ENCODE data around the gene UHRF1. TPM values are rescaled to one million over a fixed set of nuclear protein-coding genes. Genes with fewer than 3 reads are reported as not detected.

UHRF1 gene
- total RNA-seq, 1 experiment from 2014 or later, result 109 TPM

GRCh38 chr19:5005096-5005495 lies 95.8 kb downstream of the UHRF1 start:
- ATAC-seq, result no peak
- TF ChIP-seq ELF1 (IDR thresholded peaks at IDR 0.05; ENCODE audit: borderline replicate concordance, low read depth), result no peak
- no peak for TF ChIP-seq ZFX (IDR thresholded peaks at IDR 0.05)
- TF ChIP-seq YY1 (IDR thresholded peaks at IDR 0.05; ENCODE audit: extremely low read depth, insufficient replicate concordance, low read depth, low read length), result no peak
- no peak for TF ChIP-seq EZH2 (IDR thresholded peaks at IDR 0.05)
- TF ChIP-seq TCF7L2 (IDR thresholded peaks at IDR 0.05; ENCODE audit: borderline replicate concordance, extremely low read depth, insufficient read depth, insufficient read length), result no peak
- TF ChIP-seq SIN3A (IDR thresholded peaks at IDR 0.05; ENCODE audit: low read depth), result no peak
- no peak for TF ChIP-seq RAD21 (IDR thresholded peaks at IDR 0.05; ENCODE audit: low read depth)
- TF ChIP-seq ZBTB33 (IDR thresholded peaks at IDR 0.05; ENCODE audit: extremely low read depth, insufficient replicate concordance, low read length), result no peak
- peaks cover 41% of the 10 kb centered on the region for H3K79me2 ChIP-seq (ENCODE audit: insufficient read depth, low read length)
- no peak overlapping the region for H3K9ac ChIP-seq (ENCODE audit: low read length)
- no peak overlapping the region for H3K4me3 ChIP-seq (replicated peaks in 1 of 2; ENCODE audit: low read depth in 1 of 2, low read length in 2 of 2)
- CTCF ChIA-PET, result no interaction called here
- DNase-seq (ENCODE audit: low read depth, low spot score), result no peak
- no peak overlapping the region for H2AFZ ChIP-seq (ENCODE audit: low read depth, low read length, poor library complexity, severe bottlenecking)
- H4K20me1 ChIP-seq (ENCODE audit: insufficient read depth), result no peaks in the 10 kb centered on the region; the same call in 1 of the 2 replicates
- no TSS peak for BruUV-seq (replicated peaks)
- H3K4me2 ChIP-seq (ENCODE audit: low read length), result no peak overlapping the region
- no peaks in the 10 kb centered on the region for H3K9me2 ChIP-seq (ENCODE audit: insufficient read depth)
- H3K27ac ChIP-seq (ENCODE audit: low read depth, low read length), result no peak overlapping the region
- POLR2A ChIA-PET, result no interaction called here
- RAD21 ChIA-PET (ENCODE audit: low non-redundant PET in 1 of 2, low total read pairs in 2 of 2, uncharacterized antibody in 2 of 2, unreplicated experiment in 2 of 2), result no interaction called here
- H3K27me3 ChIP-seq (ENCODE audit: insufficient read depth, low read length), result no peaks in the 10 kb centered on the region
- H3K36me3 ChIP-seq (ENCODE audit: control insufficient read depth in 1 of 2, insufficient read depth in 2 of 2, low read length in 2 of 2), result no peaks in the 10 kb centered on the region
- no peaks in the 10 kb centered on the region for H3K9me3 ChIP-seq (ENCODE audit: control insufficient read depth in 1 of 2, insufficient read depth in 1 of 2, low read depth in 1 of 2, low read length in 2 of 2)
- intact Hi-C loops (cut with micrococcal nuclease), result no loop called here
- peaks cover 12 to 20% of the 10 kb centered on the region in 2 experiments for H3K4me1 ChIP-seq (ENCODE audit: control insufficient read depth in 1 of 2, insufficient read depth in 2 of 2, low read length in 2 of 2)

- BruUV-seq (replicated peaks), result no TSS peak
- POLR2A ChIA-PET, result no interaction called here
- no peaks in the 10 kb centered on the region for H3K9me3 ChIP-seq (ENCODE audit: control insufficient read depth in 1 of 2, insufficient read depth in 1 of 2, low read depth in 1 of 2, low read length in 2 of 2)
- no peak overlapping the region for H3K9ac ChIP-seq (ENCODE audit: low read length)
- CTCF ChIA-PET, result no interaction called here
- no peak overlapping the region for H2AFZ ChIP-seq (ENCODE audit: low read depth, low read length, poor library complexity, severe bottlenecking)
- RAD21 ChIA-PET (ENCODE audit: low non-redundant PET in 1 of 2, low total read pairs in 2 of 2, uncharacterized antibody in 2 of 2, unreplicated experiment in 2 of 2), result no interaction called here
- no peaks in the 10 kb centered on the region for H3K36me3 ChIP-seq (ENCODE audit: control insufficient read depth in 1 of 2, insufficient read depth in 2 of 2, low read length in 2 of 2)
- H3K4me2 ChIP-seq (ENCODE audit: low read length), result no peak overlapping the region
- peaks cover 12 to 19% of the 10 kb centered on the region in 2 experiments for H3K4me1 ChIP-seq (ENCODE audit: control insufficient read depth in 1 of 2, insufficient read depth in 2 of 2, low read length in 2 of 2)
- intact Hi-C loops (cut with micrococcal nuclease), result no loop called here
- no peak overlapping the region for H3K4me3 ChIP-seq (replicated peaks in 1 of 2; ENCODE audit: low read depth in 1 of 2, low read length in 2 of 2)
- peaks cover 39% of the 10 kb centered on the region for H3K79me2 ChIP-seq (ENCODE audit: insufficient read depth, low read length)
- no peaks in the 10 kb centered on the region; the same call in 1 of the 2 replicates for H4K20me1 ChIP-seq (ENCODE audit: insufficient read depth)
- no peak for ATAC-seq
- no peaks in the 10 kb centered on the region for H3K27me3 ChIP-seq (ENCODE audit: insufficient read depth, low read length)
- no peak for DNase-seq (ENCODE audit: low read depth, low spot score)
- H3K27ac ChIP-seq (ENCODE audit: low read depth, low read length), result no peak overlapping the region
- no peaks in the 10 kb centered on the region for H3K9me2 ChIP-seq (ENCODE audit: insufficient read depth)
- no peak for TF ChIP-seq JUND (IDR thresholded peaks at IDR 0.05)
- TF ChIP-seq ZNF274 (IDR thresholded peaks at IDR 0.05; ENCODE audit: low read depth, low read length), result no peak
- TF ChIP-seq SIN3A (IDR thresholded peaks at IDR 0.05; ENCODE audit: low read depth), result no peak
- TF ChIP-seq ELF1 (IDR thresholded peaks at IDR 0.05; ENCODE audit: borderline replicate concordance, low read depth), result no peak
- TF ChIP-seq YY1 (IDR thresholded peaks at IDR 0.05; ENCODE audit: extremely low read depth, insufficient replicate concordance, low read depth, low read length), result no peak
- TF ChIP-seq CTCF (IDR thresholded peaks at IDR 0.05 in 2 of 3, conservative IDR thresholded peaks at IDR 0.05 in 1 of 3; ENCODE audit: borderline replicate concordance in 1 of 3, insufficient read depth in 1 of 3, low read depth in 2 of 3, low read length in 2 of 3), result no peak
- no peak for TF ChIP-seq EZH2phosphoT487 (IDR thresholded peaks at IDR 0.05; ENCODE audit: borderline replicate concordance)
- no peak for TF ChIP-seq SRF (IDR thresholded peaks at IDR 0.05; ENCODE audit: low read depth)
- TF ChIP-seq FOSL1 (IDR thresholded peaks at IDR 0.05; ENCODE audit: low read depth), result no peak
- TF ChIP-seq ZBTB33 (IDR thresholded peaks at IDR 0.05; ENCODE audit: extremely low read depth, insufficient replicate concordance, low read length), result no peak
These were observed 96.9 kb downstream of the UHRF1 start for GRCh38 chr19:5006201-5006600.
